ENCODE measurements around the gene NAALADL2. TPM values are rescaled to one million over a fixed set of nuclear protein-coding genes. Genes with fewer than 3 reads are reported as not detected.

Gene NAALADL2
- total and polyA plus RNA-seq, 9 of the 15 experiments (the other 6 are each of a cell fraction or from before 2014, with no cell fraction given) = 0.29 to 1.1 (median 0.79) TPM; not detected in 1

GRCh38 chr3:174882789-174883188, 23.7 kb downstream of the NAALADL2 start:
- Histone ChIP-seq H3K4me1 (replicated peaks in 1 of 2; ENCODE audit: control insufficient read depth in 2 of 2, insufficient read depth in 2 of 2, low read length in 2 of 2) (no peaks in the 10 kb centered on the region), H4K20me1 (replicated peaks; ENCODE audit: control insufficient read depth, insufficient read depth, low read length) (no peaks in the 10 kb centered on the region), H2AFZ (ENCODE audit: low read depth, low read length) (no peak overlapping the region), H3K36me3 (ENCODE audit: control insufficient read depth, insufficient read depth, low read length) (no peaks in the 10 kb centered on the region), H3K4me3 (no peak overlapping the region), H3K9ac (ENCODE audit: insufficient read depth in 1 of 2, low read depth in 2 of 2, low read length in 2 of 2) (no peak overlapping the region), H3K9me3 (replicated peaks; ENCODE audit: control insufficient read depth, insufficient read depth, low read depth, low read length) (no peaks in the 10 kb centered on the region), H3K27ac (ENCODE audit: extremely low read depth, low read depth, low read length) (no peak overlapping the region), H3K79me2 (ENCODE audit: control insufficient read depth, insufficient read depth, low read length) (no peaks in the 10 kb centered on the region), H3K27me3 (ENCODE audit: control insufficient read depth in 2 of 2, insufficient read depth in 2 of 2, low read length in 2 of 2) (no peaks in the 10 kb centered on the region), H3K4me2 (ENCODE audit: insufficient read depth, low read length) (no peak overlapping the region), H3K9me1 (ENCODE audit: control insufficient read depth, insufficient read depth, low read length) (no peaks in the 10 kb centered on the region)
- TF ChIP-seq ZNF436 (CRISPR knock-in tag; IDR thresholded peaks at IDR 0.05) (no peak), HDAC1 (IDR thresholded peaks at IDR 0.05) (no peak), ELK3 (CRISPR knock-in tag; IDR thresholded peaks at IDR 0.05) (no peak)
- POLR2A ChIA-PET = no interaction called here
- FAIRE-seq (no peak), ATAC-seq (no peak), DNase-seq (ENCODE audit: extremely low read depth in 1 of 4, low spot score in 3 of 4) (no peak)
- 5% methylated on average over 6 of the region's 6 CpGs for WGBS (ENCODE audit: insufficient coverage, low coverage, missing lambda C conversion rate)
- CTCF ChIA-PET (ENCODE audit: low intra/inter-chr PET ratio) = no interaction called here
- in situ Hi-C loops (cut with MboI) (no loop called here), intact Hi-C loops (cut with micrococcal nuclease) (no loop called here)
- BruUV-seq (replicated peaks) = no TSS peak

GRCh38 chr3:174883881-174884675, 24.9 kb downstream of the NAALADL2 start:
- no peak for FAIRE-seq
- Histone ChIP-seq H3K4me3 (no peak overlapping the region), H3K9me3 (replicated peaks; ENCODE audit: control insufficient read depth, insufficient read depth, low read depth, low read length) (no peaks in the 10 kb centered on the region), H3K27ac (ENCODE audit: extremely low read depth, low read depth, low read length) (no peak overlapping the region), H3K9me1 (ENCODE audit: control insufficient read depth, insufficient read depth, low read length) (no peaks in the 10 kb centered on the region), H3K4me1 (replicated peaks in 1 of 2; ENCODE audit: control insufficient read depth in 2 of 2, insufficient read depth in 2 of 2, low read length in 2 of 2) (no peaks in the 10 kb centered on the region), H3K36me3 (ENCODE audit: control insufficient read depth, insufficient read depth, low read length) (no peaks in the 10 kb centered on the region), H4K20me1 (replicated peaks; ENCODE audit: control insufficient read depth, insufficient read depth, low read length) (no peaks in the 10 kb centered on the region), H3K9ac (ENCODE audit: insufficient read depth in 1 of 2, low read depth in 2 of 2, low read length in 2 of 2) (no peak overlapping the region), H3K4me2 (ENCODE audit: insufficient read depth, low read length) (no peak overlapping the region), H2AFZ (ENCODE audit: low read depth, low read length) (no peak overlapping the region), H3K79me2 (ENCODE audit: control insufficient read depth, insufficient read depth, low read length) (no peaks in the 10 kb centered on the region), H3K27me3 (ENCODE audit: control insufficient read depth in 2 of 2, insufficient read depth in 2 of 2, low read length in 2 of 2) (no peaks in the 10 kb centered on the region)
- in situ Hi-C loops (cut with MboI) = no loop called here
- intact Hi-C loops (cut with micrococcal nuclease) = no loop called here
- WGBS (ENCODE audit: insufficient coverage, low coverage, missing lambda C conversion rate) = 1% methylated on average over 6 of the region's 6 CpGs
- ChIA-PET CTCF (ENCODE audit: low intra/inter-chr PET ratio) (no interaction called here), POLR2A (no interaction called here)
- no peak for DNase-seq (ENCODE audit: extremely low read depth in 1 of 4, low spot score in 3 of 4)
- no TSS peak for BruUV-seq (replicated peaks)
- no peak for ATAC-seq
- TF ChIP-seq SIN3A (IDR thresholded peaks at IDR 0.05; ENCODE audit: borderline replicate concordance in 2 of 2, control insufficient read depth in 1 of 2, low read depth in 2 of 2, low read length in 2 of 2) (no peak), LCOR (CRISPR knock-in tag; IDR thresholded peaks at IDR 0.05) (no peak), RBM14 (IDR thresholded peaks at IDR 0.05; ENCODE audit: borderline replicate concordance, insufficient read depth, low read depth, low read length) (no peak), PHF21A (IDR thresholded peaks at IDR 0.05; ENCODE audit: borderline replicate concordance, low read depth) (no peak), TOE1 (IDR thresholded peaks at IDR 0.05; ENCODE audit: borderline replicate concordance) (no peak), TOE1 (CRISPR knock-in tag; IDR thresholded peaks at IDR 0.05; ENCODE audit: borderline replicate concordance, low read depth) (no peak), ZNF24 (IDR thresholded peaks at IDR 0.05) (no peak), ZNF232 (CRISPR knock-in tag; IDR thresholded peaks at IDR 0.05) (no peak), ZBTB12 (CRISPR knock-in tag; IDR thresholded peaks at IDR 0.05) (no peak), ZBTB8A (IDR thresholded peaks at IDR 0.05; ENCODE audit: partially characterized antibody) (no peak), ZNF589 (CRISPR knock-in tag; IDR thresholded peaks at IDR 0.05; ENCODE audit: low read depth) (no peak)
